Measurements from ENCODE around the gene DECR2.
"Not testable (repeated sequence)": the region's sequence is repeated elsewhere in the genome, so short reads cannot be mapped to it uniquely, and the experiment has no call there.

The DECR2 gene, protein sequence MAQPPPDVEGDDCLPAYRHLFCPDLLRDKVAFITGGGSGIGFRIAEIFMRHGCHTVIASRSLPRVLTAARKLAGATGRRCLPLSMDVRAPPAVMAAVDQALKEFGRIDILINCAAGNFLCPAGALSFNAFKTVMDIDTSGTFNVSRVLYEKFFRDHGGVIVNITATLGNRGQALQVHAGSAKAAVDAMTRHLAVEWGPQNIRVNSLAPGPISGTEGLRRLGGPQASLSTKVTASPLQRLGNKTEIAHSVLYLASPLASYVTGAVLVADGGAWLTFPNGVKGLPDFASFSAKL

DNA sequence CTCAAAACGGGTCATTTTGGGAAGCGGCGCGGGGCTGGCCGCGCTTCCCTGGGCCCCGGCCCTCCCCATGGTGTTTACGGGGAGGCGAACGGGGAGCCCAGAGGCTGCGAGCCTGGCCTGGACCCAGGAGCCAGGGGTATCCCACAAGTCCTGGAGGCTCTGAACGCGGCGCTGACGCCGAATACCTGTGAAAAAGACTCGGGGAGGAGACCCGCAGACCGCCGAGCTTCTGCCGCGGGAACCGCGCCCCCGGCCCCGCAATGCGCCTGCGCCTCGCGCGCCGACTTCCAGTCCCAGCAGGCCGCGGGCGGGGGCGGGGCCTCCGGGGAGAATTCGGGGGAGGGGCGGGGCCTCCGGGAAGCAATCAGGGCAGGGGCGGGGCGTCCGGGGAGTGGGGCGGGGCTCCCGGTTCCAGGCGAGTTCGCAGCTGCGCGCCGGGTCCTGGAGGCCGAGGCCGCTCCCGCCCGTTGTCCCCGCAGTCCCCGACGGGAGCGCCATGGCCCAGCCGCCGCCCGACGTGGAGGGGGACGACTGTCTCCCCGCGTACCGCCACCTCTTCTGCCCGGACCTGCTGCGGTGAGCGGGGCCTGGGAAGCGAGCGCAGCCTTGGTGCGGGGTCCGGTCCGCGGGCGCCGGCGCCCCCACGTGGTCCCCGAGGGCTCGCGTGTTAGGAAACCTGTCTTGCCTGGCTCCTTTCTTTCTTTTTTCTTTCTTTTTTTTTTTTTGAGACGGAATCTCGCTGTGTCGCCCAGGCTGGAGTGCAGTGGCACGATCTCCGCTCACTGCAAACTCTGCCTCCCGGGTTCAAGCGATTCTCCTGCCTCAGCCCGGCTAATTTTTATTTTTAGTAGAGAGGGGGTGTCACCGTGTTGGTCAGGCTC lies at the start of gene DECR2:
TSS of gene DECR2 (plus strand) at position 418 of the 881 bp plus-strand sequence. CDS start at position 497, 79 bp downstream.
- DNase-seq: peak; percentile 67

DNA sequence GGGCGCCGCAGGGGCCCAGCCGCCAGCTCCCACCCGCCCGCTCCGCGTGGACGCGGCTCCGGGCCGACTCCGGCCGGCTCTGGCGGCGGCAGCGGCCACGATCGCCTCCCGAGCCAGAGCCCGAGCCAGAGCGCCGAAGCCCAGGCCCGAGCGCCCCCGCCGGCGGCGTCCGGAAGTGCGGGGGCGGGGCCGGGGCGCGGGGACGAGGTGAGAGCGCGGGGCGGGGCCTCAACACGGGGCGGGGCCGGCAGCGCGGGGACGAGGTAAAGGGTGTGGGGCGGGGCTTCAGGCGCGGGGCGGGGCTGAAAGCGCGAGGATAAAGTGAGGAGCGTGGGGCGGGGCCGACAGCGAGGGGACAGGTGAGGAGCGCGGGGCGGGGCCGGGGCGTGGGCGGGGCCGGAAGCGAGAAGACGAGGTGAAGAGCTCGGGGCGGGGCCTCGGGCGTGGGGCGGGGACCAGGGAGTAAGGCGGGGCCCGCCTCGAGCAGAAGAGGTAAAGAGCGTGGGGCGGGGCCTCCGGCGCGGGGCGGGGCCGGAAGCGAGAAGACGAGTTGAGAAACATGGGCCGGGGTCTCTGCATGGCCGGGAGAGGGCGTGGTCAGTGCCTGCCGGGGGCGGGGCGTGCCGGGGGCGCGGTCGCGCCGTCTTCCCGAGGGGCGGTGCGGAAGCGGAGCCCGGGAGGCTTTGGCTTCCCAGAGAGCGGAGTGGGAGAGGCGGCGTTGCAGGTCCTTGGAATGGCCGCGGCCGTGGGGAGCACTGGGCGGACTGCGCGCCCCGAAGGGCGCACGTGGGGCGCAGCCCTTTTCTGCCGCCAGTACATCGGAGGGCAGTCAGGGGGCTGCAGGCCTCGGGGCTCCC lies 48.9 kb upstream of the DECR2 start, which contains the start of gene AXIN1:
TSS of gene AXIN1 (minus strand) at position 177 of the 857 bp plus-strand sequence. CDS start 5,698 bp downstream, outside the sequence.
- peak; percentile 86 for DNase-seq

DNA sequence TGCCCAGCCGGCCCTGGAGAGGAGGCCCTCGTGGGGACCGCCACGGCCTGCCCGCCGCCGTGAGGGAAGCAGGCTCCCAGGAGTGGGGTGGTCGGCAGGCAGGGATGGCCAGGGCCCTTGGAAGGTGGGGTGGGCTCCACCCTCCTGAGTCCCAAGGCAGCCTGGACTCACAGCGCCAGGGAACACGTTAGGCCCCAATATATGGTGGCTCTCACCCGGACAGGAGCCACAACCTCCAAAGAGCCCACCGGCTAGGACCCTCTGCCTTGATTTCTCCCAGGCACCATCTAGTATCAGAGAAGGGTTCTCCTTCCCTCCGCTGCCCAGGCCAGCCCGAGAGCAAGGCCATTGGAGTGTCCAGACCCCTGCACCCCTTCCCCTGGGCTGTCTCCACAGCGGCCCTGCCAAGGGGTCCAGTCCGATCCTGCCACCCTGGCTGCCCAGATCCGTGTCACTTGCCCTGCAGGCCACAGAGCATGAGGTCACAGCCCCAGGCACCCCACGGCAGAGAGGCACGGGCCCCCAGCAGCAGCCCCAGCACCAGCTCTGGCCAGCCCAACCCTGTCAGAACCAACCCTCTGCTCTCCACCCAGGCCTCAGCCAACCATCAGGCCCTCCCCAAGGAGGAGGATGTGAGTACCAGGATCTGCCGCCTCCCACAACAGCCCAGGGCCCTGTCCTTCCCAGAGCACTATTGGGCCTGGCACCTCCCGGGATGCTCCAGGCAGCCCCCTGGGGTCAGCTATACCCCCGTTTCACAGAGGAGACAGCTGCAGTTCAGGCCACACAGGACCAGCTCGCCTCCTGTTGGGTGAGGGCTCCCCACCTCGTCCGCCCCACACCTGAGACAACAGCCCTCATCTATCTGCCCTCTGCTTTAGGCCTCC lies 48.0 kb upstream of the DECR2 start:
- no peak for DNase-seq

DNA sequence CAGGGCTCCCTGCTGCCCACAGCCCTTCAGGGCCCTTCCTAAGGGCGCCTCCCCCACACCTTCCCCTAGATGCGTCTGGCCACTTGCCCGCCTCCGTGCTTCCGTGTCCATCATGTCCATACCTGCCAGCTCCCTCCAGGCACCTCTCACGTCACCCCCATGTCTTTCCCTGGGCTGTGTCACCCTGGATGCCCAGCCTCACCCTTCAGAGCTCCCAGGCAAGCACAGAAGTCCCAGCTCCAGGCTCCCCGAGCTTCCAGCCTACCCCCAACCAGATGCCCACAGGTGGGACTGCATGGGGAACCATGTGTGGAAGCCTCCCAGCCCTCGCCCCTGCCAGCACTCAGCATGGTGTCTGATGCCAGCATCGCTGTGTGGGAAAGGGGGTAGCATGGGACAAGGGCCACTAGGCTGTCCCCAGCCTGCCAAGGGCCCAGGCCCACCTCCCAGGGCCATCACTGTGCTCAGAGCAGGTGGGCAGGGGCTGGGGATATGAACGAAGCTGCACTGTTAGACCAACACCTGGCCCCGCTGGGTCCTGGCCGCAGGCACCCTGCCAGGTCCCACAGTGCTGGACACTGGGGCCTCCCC lies 47.3 kb upstream of the DECR2 start:
- no peak for DNase-seq

DNA sequence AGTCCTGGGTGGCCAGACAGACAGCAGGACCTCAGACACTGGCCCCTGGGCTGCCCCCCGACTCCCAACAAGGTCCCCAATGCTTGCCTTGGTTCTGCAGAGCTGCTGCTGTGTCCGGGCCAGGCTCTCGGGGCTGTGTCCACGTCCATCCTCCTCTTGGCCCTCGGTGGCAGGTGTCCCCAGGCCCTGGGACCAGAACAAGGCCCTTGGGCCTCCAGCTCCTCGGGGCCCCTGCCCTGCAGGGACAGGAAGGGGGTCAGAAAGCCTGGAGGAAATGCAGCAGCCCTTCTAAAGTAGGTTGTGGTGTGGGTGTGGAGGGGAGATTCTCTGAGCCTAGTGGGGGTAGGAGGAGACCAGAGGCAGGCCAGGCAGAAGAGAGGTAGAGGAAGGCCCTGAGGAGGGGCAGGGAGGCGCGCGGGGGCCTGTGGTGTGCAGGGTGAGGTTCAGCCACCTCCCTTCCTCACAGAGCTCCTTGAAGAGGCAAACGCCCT lies 46.7 kb upstream of the DECR2 start:
- no peak for DNase-seq

DNA sequence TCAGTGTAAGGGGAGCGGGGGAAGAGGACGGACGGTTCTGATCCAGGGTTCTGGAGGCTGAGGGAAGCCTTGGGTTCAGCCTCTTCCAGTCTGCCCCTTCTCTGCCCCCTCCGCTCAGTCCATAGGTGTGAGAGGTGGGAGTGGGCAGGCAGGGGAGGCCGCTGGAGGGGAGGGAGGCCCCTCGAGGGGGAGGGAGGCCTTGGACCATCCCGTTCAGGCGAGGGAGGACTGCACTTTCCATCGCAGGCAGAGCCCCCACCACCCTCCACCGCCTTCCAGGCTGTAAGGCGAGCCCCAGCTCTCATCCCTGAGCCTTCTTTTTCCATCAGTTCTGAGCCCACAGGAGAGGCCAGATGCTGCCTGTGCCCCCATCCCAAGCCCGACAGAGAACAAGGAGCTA lies 44.9 kb upstream of the DECR2 start:
- no peak for DNase-seq

DNA sequence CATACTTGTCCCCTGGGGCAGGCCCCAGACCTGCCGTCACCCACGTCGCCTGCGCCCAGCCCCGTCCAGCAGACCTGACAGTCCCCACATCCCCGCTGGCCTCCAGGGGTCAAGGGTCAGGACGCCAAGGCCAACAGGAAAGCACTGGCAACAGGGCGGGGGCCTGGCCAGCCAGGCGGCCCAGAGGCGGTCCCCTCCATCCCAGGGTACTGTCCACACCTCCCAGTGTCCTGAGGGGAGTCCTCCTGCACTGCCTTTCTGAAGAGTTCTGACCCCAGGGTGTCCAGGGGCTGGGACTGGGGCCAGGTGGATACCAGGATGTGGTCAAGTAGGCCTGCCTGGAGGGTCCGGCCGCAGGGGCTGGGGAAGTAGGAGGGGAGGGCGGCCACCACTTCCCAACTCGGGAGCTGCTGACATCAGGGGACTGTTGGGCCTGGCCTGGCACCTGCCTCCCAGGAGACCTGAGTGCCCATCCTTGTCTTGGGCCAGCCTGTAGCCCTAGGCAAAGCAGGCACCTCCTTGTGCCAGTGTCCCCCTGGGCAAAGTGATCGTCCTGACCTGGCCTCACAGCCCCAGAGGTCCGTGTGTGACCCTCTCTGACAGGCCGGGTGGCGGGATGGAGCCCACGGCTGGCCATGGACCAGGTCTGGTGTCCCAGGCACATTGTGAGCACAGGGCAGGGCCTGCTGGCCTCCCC lies 42.5 kb upstream of the DECR2 start:
- no peak for DNase-seq

DNA sequence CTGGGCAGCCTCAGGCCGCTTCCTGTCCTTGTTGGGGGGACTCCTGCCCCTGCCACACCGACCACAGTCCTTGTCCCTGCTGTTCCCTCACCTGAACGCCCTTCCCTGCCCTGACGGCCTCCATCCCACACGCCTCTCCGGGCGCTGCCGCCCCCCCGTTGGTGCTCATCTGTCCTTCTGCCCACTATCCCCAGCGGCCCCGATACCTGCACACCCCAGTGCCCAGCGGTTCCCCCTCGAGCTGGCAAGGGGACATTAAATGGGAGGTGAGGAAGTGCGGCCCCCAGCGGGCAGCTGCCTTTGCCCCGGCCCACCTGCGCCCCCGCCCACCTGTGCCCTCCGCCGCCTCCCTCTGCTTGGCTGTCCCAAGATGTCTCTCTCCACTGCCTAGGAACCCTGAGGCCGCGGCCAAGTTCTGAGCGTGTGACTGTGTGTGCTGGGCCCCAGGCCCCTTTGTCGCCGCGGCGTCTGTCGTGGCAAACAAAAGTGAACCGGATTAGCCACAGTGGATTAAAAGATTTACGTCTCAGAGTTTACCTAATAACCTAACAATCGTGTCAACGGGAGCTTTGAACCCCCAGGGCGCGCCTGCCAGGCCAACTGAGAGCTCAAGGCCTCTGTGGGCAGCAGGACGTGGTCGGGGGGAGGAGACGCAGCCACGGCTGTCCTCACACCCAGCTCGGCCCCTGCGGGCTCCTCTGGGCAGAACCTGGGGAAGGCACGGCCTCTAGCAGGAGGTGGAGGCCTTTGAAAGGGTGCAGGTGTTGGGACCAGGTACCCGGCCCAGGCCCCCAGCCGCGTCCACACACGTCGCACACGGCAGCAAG lies 41.6 kb upstream of the DECR2 start:
- no peak for DNase-seq

DNA sequence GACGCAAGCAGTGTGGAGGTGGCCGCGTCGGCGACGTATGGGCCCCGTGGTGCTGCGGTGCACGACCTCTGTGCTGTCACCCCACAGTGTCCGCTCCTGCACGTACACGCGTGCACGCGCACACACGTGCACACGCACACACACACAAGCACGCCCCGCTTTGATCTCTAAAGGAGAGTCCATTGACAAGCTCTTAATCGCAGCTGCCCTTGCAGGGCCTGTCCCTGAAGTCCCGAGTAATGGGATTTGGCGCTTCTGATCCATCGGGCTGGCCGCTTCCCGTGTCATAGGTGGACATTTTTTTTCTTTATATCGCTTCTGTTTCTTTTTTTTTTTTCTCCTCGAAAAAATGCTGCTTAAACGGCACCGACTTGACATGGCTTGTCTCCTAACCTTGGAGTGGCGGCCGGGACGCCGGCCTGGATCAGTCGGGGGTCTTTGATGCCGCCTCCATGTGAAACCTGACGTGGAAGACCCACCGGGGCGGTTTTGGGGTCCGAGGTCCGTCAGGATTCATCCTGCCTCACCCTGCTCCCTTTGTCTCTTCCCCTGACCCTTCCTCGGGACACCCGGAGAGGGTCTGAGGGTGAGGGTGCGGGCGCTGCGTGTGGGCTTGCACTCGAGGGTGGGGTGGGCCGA lies 40.9 kb upstream of the DECR2 start:
- no peak for DNase-seq

DNA sequence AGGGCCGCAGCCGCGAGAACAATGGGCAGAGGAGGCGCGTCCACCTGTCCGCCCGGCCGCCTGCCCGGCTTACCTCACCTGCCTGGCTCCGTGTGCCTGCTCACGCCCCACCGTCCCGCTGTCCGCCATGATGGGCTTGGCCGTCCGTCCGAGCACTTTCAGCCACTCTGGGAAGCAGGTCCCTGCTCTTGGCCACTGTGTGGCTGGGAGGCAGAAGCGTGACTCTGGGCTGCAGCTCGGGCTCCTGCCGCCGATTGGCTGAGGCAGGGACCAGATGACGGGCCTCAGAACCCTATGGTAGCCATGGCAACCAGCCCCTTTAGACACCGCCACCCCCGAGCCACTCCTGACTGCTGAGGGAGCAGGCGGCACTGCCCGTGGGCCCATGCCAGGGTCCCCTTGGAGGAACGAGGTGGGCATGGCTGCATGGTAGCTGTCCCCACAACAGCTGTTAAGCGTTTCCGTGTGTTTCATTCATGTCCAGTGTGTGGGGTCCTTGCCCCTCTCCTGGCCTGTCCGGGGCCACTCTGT lies 40.3 kb upstream of the DECR2 start:
- no peak for DNase-seq

DNA sequence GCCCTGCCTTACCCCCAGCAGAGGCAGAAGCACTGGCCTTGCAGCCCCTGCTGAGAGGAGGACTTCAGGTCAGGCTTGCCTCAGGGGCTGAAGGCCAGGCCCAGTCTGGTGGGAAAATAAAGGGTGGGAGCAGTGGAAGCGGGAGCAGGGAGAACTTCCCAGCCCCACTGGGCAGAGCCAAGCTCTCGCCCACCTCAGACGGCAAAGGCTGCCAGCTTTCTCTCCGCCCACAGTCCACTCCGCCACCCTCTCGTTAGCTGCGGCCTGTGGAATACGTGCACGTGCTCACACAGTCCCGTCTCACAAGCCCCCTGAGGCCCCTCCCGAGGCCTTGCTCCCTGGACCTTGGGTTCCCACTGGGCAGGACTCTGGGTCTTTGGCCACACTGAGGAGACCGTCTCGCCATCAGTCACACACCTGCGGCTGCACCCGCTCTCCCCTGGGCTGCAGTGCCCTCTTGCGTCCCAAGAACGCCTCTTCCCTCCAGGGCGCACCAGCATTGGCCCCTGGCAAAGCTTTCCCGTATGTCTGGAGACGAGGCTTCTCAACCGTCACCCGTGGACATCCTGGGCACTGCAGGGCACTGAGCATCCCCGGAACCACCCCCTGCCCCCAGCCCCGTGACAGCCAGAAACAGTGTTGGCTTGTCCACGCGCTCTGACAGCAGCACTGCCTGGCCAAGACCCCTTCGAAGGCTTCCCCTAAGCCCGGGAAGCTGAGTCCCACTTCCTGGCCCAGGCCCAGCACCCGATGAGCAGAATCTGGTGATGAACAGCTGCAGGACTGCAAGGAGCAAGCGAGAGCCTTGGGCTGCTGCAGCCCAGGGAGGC lies 39.6 kb upstream of the DECR2 start:
- peak; percentile 22 for DNase-seq

DNA sequence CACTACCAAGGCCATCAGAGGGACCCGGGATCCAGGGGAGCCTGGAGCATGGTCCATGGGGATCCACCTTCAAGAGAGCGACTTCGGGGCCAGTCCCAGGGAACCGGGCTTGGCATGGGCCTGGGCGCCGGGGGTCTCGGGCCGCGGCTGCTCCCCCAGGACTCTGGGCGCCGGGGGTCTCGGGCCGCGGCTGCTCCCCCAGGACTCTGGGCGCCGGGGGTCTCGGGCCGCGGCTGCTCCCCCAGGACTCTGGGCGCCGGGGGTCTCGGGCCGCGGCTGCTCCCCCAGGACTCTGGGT lies 39.0 kb upstream of the DECR2 start:
- not testable (repeated sequence) for DNase-seq

DNA sequence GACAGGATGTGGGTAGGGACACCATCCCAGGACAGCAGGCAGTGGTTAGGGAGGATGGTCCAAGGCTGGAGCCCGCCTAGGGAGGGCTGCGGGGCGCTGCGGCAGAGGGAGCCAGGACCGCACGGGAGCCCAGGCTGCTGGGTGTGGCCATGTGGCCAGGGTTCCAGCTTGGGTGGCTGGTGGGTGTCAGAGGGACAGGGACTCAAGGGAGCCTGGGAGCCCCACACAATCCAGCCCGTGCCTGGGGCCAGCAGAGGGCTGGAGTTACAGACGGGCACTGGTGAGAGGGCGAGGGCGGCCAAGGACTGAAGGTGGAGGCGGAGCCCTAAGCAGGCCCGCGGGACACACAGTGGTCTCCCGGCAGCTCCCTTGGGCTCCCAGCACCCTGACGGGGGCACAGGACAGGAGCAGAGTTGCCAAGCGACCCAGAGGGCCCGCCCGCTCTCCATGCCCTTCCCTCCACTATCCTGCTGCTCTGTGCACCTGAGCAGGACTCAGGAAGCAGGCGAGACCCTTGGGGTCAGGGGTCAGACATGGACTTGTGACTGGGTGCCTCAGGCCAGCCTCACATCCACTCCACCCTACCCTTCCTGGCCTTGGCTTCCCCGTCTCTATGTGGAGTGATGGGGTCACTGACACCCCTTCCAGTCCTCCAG lies 38.4 kb upstream of the DECR2 start:
- no peak for DNase-seq

DNA sequence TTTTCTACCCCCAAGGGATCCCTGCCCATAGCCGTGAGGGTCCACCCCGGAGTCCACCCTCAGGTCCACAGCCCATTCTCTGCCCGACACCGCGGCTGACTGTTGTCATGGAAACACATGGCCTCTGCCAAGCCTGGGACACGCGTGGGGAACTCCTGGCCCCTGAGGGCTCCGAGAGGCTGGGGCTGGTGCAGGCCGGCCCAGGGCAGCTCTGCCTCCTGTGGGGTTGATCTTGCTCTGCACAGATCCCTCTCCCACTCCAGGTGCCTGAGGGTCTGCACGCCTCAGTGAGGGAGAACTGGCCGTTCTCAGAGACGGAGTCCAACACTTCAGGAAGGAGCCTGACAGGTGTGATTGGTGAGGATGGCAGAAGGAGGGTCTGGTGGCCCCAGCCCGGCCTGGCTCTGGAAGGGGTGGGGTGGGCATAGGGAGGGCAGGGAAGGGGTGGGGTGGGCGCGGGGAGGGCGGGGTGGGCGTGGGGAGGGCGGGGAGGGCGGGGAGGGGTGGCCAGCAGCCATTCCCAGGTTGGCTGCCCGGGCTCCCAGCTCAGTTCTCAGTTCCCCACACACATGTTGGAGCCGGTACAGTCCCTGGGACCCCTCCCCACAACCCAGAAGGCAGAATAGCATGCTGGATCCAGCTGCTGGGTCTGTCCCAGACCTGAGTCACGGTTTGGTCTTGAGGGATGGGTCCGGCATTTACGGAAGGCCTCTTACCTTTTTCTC lies 37.8 kb upstream of the DECR2 start:
- no peak for DNase-seq

DNA sequence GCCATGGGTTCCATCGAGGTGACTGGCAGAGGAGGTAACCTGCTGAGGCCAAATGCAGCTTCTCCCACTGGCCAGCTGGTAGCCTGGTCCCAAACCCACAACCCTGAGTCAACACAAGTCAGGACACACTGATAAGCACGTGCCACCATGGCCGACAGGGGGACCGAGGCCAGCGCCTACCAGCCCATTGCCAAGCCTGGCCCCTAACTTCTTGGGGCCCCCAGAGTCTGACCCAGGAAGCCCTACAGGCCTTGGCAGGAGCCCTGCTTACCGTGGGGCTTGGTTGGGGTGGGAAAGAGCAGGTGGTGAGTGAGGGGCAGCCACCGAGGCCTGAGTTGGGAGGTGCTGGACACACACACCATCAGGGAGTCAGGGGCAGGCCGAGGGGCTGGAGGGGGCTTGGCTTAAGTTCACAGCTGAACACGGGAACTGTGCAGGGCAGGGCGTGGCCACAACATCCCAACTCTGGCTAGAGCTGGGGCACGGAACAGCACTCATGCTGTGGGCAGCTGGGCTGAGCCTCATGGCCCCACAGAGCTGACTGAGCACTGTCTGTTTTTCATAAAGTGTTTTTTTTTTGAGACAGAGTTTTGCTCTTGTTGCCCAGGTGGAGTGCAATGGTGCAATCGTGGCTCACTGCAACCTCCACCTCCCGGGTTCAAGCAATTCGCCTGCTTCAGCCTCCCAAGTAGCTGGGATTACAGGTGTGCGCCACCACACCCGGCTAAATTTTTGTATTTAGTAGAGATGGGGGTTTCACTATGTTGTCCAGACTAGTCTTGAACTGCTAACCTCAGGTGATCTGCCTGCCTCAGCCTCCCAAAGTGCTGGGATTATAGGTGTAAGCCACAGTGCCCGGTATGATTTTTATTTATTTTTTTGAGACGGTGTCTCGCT lies 36.8 kb upstream of the DECR2 start:
- DNase-seq: no peak

DNA sequence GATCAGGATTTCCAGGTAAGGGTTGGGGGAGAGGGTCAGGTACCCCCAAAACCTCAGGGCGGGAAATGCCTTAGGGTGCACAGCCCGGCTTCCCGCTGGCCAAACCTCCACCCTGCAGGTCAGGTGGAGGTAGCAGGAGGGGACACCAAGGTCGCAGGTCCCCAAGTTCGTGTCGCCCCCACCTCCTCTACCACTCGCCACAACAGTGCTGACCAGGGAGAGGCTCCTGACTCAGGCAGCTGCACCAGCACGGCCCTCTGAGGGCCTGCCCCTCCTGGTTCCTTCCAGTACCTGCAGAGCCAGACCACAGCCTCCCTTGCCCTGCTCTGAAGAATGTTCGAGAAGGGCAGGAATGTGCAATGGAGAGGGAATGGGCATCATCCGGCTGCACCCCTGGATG lies 35.2 kb upstream of the DECR2 start:
- DNase-seq: no peak

Data from GF-D8 (cell line).